CD4-positive, alpha-beta T cell treated with Interleukin-15 for 1 hour (primary cell): Measurements from ENCODE around the gene GRK1.

Experiments used
- DNase-seq: peaks from one replicate; pipeline ENCODE4 v3.0.0-alpha.2; 2020

GRK1 gene

DNA sequence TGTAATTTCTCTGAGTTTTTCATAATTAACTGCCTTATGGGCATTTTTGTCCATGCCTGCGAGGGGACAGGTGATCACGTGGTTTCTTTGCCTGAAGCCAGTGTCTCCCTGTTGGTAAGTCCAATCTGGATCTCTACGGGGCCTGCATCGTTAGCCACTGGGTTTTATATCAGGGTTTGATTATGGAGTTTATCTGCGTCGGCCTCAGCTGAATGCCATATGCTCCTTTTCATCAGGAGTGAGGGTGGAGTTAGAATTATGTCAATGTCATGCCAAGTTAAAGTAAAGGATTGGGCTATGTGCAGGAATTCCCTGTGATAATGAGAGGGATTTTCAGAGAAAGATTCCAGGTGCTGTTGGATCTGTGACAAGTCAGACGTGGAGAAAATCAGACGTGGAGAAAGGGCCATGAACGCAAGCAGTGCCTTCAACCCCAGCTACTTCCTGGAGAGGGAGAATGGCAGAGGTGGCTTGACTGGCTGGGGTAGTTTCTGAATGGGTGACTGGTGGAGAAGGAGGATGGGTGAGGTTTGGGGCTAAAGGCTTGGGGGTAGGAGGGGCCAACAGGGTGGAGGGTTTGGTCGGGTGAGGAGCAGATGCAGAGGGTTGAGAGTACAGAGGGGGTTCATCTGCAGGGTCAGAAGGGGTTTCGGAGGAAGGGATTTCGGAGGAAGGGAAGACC lies 116.3 kb downstream of the GRK1 start:
- DNase-seq = no peak

DNA sequence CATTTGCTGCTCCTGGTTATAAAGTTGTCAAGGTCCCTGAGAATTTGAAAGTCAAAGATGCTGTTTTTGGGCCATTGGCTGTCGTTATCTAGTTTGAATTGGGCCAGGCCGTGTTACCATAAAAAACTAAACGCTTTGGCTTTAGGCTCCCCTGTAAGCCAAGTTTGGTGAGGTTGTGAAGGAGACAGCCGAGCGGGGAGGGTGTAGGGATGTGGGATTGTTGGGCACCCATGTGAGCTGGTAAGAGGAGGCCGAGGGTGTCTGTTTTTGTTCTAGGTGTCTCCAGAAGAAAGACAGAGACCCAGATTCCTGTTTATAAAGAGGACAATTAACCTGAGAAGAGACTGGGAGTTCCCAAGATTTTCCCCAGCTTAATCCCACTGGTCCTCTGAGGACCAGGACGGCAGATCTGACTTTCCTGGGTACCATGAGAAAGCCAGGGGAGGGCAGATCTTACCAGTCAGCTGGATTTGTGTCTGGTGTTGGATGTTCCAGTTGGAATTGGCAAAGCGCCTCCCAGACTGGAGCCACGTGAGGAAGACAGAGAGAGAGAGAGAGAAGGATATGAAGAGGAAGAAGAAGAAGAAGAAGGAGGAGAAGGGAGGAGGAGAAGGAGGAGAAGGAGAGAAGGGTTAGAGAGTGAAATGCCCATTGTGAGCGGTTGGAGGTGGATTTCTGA lies 117.1 kb downstream of the GRK1 start:
- no peak for DNase-seq

GRCh38 chr13:113784645-113785024 lies 117.6 kb downstream of the GRK1 start:
- no peak for DNase-seq

DNA sequence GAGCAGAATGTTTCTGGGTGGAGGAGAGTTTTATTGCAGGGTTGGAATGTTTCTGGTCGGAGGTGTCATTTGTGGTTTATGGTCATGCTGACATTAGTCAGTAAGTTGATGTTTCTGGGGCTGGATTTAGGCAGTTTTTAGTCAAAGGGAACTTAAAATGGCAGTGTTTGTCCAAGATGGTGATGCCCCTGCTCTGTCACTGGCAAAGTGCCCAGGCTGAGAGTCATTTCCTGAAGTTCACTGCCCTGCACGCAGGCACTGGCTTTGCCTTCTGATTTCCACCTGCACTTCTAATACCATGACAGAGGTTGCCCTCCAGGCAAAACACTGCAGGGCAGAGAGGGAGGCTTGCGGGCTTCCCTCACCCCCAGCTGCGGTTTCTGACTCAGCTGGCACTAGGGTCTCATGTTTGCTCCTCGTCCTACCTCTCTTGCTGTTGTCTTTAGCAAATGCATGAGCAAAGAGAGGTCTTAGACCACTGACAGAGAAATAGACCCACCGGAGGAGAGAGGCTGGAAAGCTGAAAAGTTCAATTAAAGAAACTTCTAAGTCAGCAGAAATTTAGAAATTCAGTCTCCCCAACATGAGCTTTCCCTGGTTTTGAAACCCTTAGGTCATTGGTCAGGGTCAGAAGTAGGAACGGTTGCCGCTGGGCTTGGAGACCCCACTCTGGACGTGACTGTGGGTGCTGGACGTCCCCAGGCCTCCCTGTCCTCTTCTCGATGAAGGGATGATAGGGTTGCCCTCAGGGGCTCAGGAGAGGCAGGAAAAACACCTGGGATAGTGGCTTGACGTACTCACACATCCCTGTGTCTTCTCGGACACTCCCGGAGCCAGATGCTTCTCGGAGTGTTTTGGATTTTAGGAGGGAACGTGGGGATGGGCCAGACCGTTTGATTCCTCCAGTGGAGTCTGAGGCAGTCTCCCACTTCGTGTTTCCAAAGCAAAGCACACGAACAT lies 118.3 kb downstream of the GRK1 start:
- DNase-seq = no peak

DNA sequence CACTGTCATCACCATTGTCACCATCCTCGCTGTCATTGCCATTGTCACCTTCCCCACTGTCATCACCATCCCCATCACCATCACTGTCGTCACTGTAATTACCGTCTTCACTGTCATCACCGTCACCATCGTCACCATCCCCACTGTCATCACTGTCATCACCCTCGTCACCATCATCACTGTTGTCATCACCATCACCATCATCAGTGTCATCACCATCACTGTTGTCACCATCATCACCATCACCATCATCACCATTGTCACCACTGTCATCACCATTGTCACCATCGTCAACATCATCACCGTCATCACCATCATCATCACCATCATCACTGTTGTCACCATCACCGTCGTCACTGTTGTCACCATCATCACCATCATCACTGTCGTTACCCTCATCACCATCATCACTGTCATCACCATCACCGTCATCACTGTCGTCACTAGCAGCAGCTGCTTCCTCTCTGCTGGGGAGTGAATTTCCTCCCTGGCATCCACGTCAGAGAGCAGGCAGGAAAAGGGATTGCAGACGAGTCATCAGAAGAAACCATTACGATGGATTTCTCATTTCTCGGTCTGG lies 119.3 kb downstream of the GRK1 start:
- no peak for DNase-seq
